Measurements from ENCODE around the gene AAK1. TPM values are rescaled to one million over a fixed set of nuclear protein-coding genes. Genes with fewer than 3 reads are reported as not detected.
"Not testable (repeated sequence)": the region's sequence is repeated elsewhere in the genome, so short reads cannot be mapped to it uniquely, and the experiment has no call there.

The AAK1 gene
- polyA plus RNA-seq, 1 donor (not counting 4 experiments of a cell fraction or from before 2014, with no cell fraction given): 12.3 TPM

GRCh38 chr2:69608109-69608508, 35.4 kb downstream of the AAK1 start:
- FAIRE-seq: no peak
- dilution Hi-C loops (cut with MboI; ENCODE audit: extremely low pct_ligation_motif_present, low sequenced_read_pairs): no loop called here
- Histone ChIP-seq H3K27me3 (ENCODE audit: control insufficient read depth, extremely low read depth, insufficient read depth, low read length) (no peaks in the 10 kb centered on the region), H4K20me1 (ENCODE audit: control insufficient read depth, extremely low read depth, insufficient read depth, low read length) (no peaks in the 10 kb centered on the region), H3K4me2 (ENCODE audit: control insufficient read depth, extremely low read depth, insufficient read depth, low read depth, low read length) (no peak overlapping the region), H3K79me2 (ENCODE audit: control insufficient read depth, insufficient read depth, low read length) (peaks cover 47% of the 10 kb centered on the region), H3K4me3 (ENCODE audit: control insufficient read depth in 2 of 3, extremely low read depth in 1 of 3, insufficient read depth in 2 of 3, low read depth in 1 of 3, low read length in 3 of 3) (no peak overlapping the region), H3K9ac (ENCODE audit: control insufficient read depth, extremely low read depth, insufficient read depth, low read length) (no peak overlapping the region), H3K4me1 (ENCODE audit: control insufficient read depth, extremely low read depth, insufficient read depth, low read length) (no peaks in the 10 kb centered on the region), H3K9me3 (ENCODE audit: control insufficient read depth, low read depth, low read length) (no peaks in the 10 kb centered on the region), H2AFZ (ENCODE audit: control insufficient read depth, low read length) (no peak overlapping the region), H3K36me3 (ENCODE audit: control insufficient read depth in 2 of 2, extremely low read depth in 1 of 2, insufficient read depth in 2 of 2, low read length in 2 of 2) (peaks cover 0 to 1% of the 10 kb centered on the region in 2 experiments), H3K9me1 (ENCODE audit: control insufficient read depth, extremely low read depth, insufficient read depth, low read length) (no peaks in the 10 kb centered on the region), H3K27ac (ENCODE audit: control insufficient read depth, insufficient read depth, low read length) (no peak overlapping the region)
- TF ChIP-seq EZH2 (IDR thresholded peaks at IDR 0.05; ENCODE audit: low read length) (no peak), CTCF (optimal IDR thresholded peaks at IDR 0.05 in 1 of 3, IDR thresholded peaks at IDR 0.05 in 1 of 3, conservative IDR thresholded peaks at IDR 0.05 in 1 of 3; ENCODE audit: extremely low read depth in 1 of 3, insufficient read depth in 2 of 3, low read length in 3 of 3) (no peak)
- no peak for DNase-seq (ENCODE audit: low read depth, low spot score)

GRCh38 chr2:69606771-69607170, 36.8 kb downstream of the AAK1 start:
- H3K4me3 ChIP-seq (ENCODE audit: control insufficient read depth in 2 of 3, extremely low read depth in 1 of 3, insufficient read depth in 2 of 3, low read depth in 1 of 3, low read length in 3 of 3); H3K4me1 ChIP-seq (ENCODE audit: control insufficient read depth, extremely low read depth, insufficient read depth, low read length); H3K36me3 ChIP-seq (ENCODE audit: control insufficient read depth in 2 of 2, extremely low read depth in 1 of 2, insufficient read depth in 2 of 2, low read length in 2 of 2); H3K9me1 ChIP-seq (ENCODE audit: control insufficient read depth, extremely low read depth, insufficient read depth, low read length); H3K27ac ChIP-seq (ENCODE audit: control insufficient read depth, insufficient read depth, low read length); H4K20me1 ChIP-seq (ENCODE audit: control insufficient read depth, extremely low read depth, insufficient read depth, low read length); FAIRE-seq; H3K9me3 ChIP-seq (ENCODE audit: control insufficient read depth, low read depth, low read length); DNase-seq (ENCODE audit: low read depth, low spot score); H3K9ac ChIP-seq (ENCODE audit: control insufficient read depth, extremely low read depth, insufficient read depth, low read length); H3K4me2 ChIP-seq (ENCODE audit: control insufficient read depth, extremely low read depth, insufficient read depth, low read depth, low read length); H3K27me3 ChIP-seq (ENCODE audit: control insufficient read depth, extremely low read depth, insufficient read depth, low read length); dilution Hi-C loops (cut with MboI; ENCODE audit: extremely low pct_ligation_motif_present, low sequenced_read_pairs); H2AFZ ChIP-seq (ENCODE audit: control insufficient read depth, low read length): not testable (repeated sequence)
- peaks cover 44% of the 10 kb centered on the region for H3K79me2 ChIP-seq (ENCODE audit: control insufficient read depth, insufficient read depth, low read length)

- Histone ChIP-seq H2AFZ (ENCODE audit: control insufficient read depth, low read length) (no peak overlapping the region), H3K9me1 (ENCODE audit: control insufficient read depth, extremely low read depth, insufficient read depth, low read length) (no peaks in the 10 kb centered on the region), H3K36me3 (ENCODE audit: control insufficient read depth in 2 of 2, extremely low read depth in 1 of 2, insufficient read depth in 2 of 2, low read length in 2 of 2) (no peaks in the 10 kb centered on the region), H4K20me1 (ENCODE audit: control insufficient read depth, extremely low read depth, insufficient read depth, low read length) (no peaks in the 10 kb centered on the region), H3K9me3 (ENCODE audit: control insufficient read depth, low read depth, low read length) (no peaks in the 10 kb centered on the region), H3K9ac (ENCODE audit: control insufficient read depth, extremely low read depth, insufficient read depth, low read length) (no peak overlapping the region), H3K4me2 (ENCODE audit: control insufficient read depth, extremely low read depth, insufficient read depth, low read depth, low read length) (no peak overlapping the region), H3K27ac (ENCODE audit: control insufficient read depth, insufficient read depth, low read length) (no peak overlapping the region), H3K4me1 (ENCODE audit: control insufficient read depth, extremely low read depth, insufficient read depth, low read length) (peaks cover 13% of the 10 kb centered on the region), H3K79me2 (ENCODE audit: control insufficient read depth, insufficient read depth, low read length) (peaks cover 38% of the 10 kb centered on the region), H3K27me3 (ENCODE audit: control insufficient read depth, extremely low read depth, insufficient read depth, low read length) (no peaks in the 10 kb centered on the region), H3K4me3 (ENCODE audit: control insufficient read depth in 2 of 3, extremely low read depth in 1 of 3, insufficient read depth in 2 of 3, low read depth in 1 of 3, low read length in 3 of 3) (no peak overlapping the region)
- FAIRE-seq (no peak), DNase-seq (ENCODE audit: low read depth, low spot score) (no peak)
- TF ChIP-seq CTCF (optimal IDR thresholded peaks at IDR 0.05 in 1 of 3, IDR thresholded peaks at IDR 0.05 in 1 of 3, conservative IDR thresholded peaks at IDR 0.05 in 1 of 3; ENCODE audit: extremely low read depth in 1 of 3, insufficient read depth in 2 of 3, low read length in 3 of 3) (no peak), EZH2 (IDR thresholded peaks at IDR 0.05; ENCODE audit: low read length) (no peak)
- dilution Hi-C loops (cut with MboI; ENCODE audit: extremely low pct_ligation_motif_present, low sequenced_read_pairs): no loop called here
These were observed 38.3 kb downstream of the AAK1 start for GRCh38 chr2:69605284-69605683.

Data from keratinocyte (primary cell).